Loucy (cell line): ENCODE results near the gene SRRM4.

Experiments
- H2AFZ ChIP-seq: fragments of 200-600 bp; sonication (generic); 2 replicates; pipeline ENCODE4 v1.6.0; 2016; ENCODE audit warnings: antibody characterized with exemption, mild to moderate bottlenecking, low read length, moderate library complexity
- H3F3A ChIP-seq: fragments of 200-600 bp; 2 replicates; pipeline ENCODE4 v1.6.0; 2016; ENCODE audit warnings: antibody characterized with exemption, low read depth, mild to moderate bottlenecking
- H3K27me3 ChIP-seq: fragments of 200-600 bp; sonication (generic); 2 replicates; pipeline ENCODE4 v1.6.1; 2014; ENCODE audit warnings: low read length, mild to moderate bottlenecking; ENCODE audit not compliant: insufficient read depth, poor library complexity, severe bottlenecking
- H3K36me3 ChIP-seq: fragments of 200-600 bp; sonication (generic); 2 replicates; pipeline ENCODE4 v1.6.1; 2016; ENCODE audit warnings: low read length; ENCODE audit not compliant: insufficient read depth
- H3K4me1 ChIP-seq: fragments of 200-600 bp; sonication (generic); 2 replicates; pipeline ENCODE4 v1.5.1; 2014; ENCODE audit warnings: low read length, mild to moderate bottlenecking; ENCODE audit not compliant: insufficient read depth, poor library complexity, severe bottlenecking
- H3K4me2 ChIP-seq: fragments of 200-600 bp; sonication (generic); 2 replicates; pipeline ENCODE4 v1.6.0; 2014; ENCODE audit warnings: antibody characterized with exemption, low read length, low read depth, mild to moderate bottlenecking; ENCODE audit not compliant: poor library complexity, severe bottlenecking
- H3K4me3 ChIP-seq: fragments of 200-600 bp; sonication (generic); 2 replicates; pipeline ENCODE4 v1.5.1; 2014; ENCODE audit warnings: low read length, mild to moderate bottlenecking, mixed read lengths; ENCODE audit not compliant: poor library complexity, severe bottlenecking
- H3K79me2 ChIP-seq: fragments of 200-600 bp; sonication (generic); 2 replicates; pipeline ENCODE4 v1.6.1; 2014; ENCODE audit warnings: low read length; ENCODE audit not compliant: insufficient read depth
- H3K9ac ChIP-seq: fragments of 200-600 bp; sonication (generic); 2 replicates; pipeline ENCODE4 v1.6.0; 2014; ENCODE audit warnings: mild to moderate bottlenecking, low read depth, low read length, moderate library complexity; ENCODE audit not compliant: poor library complexity, severe bottlenecking
- H3K9me2 ChIP-seq: fragments of 200-600 bp; sonication (generic); replicated peaks from 2 replicates; pipeline ENCODE4 v1.6.1; 2016; ENCODE audit warnings: low read depth, low read length, mixed read lengths
- H3K9me3 ChIP-seq: fragments of 200-600 bp; sonication (generic); 2 replicates; pipeline ENCODE4 v1.6.1; 2014; ENCODE audit warnings: mild to moderate bottlenecking, antibody characterized with exemption, low read length, low read depth; ENCODE audit not compliant: insufficient read depth
- H4K20me1 ChIP-seq: fragments of 200-600 bp; sonication (generic); 2 replicates; pipeline ENCODE4 v1.6.0; 2014; ENCODE audit warnings: antibody characterized with exemption, low read length, mild to moderate bottlenecking; ENCODE audit not compliant: insufficient read depth, poor library complexity, severe bottlenecking
- CTCF ChIP-seq: fragments of 200-600 bp; sonication (generic); conservative IDR thresholded peaks from 2 replicates; pipeline ENCODE4 v1.5.1; 2014; ENCODE audit warnings: mild to moderate bottlenecking, antibody characterized with exemption, low read length
- EZH2phosphoT487 ChIP-seq: fragments of 200-600 bp; IDR thresholded peaks from 2 replicates; pipeline ENCODE4 v1.6.1; 2018; ENCODE audit warnings: antibody characterized with exemption, mild to moderate bottlenecking, moderate library complexity, borderline replicate concordance

SRRM4 gene

GRCh38 chr12:118982984-118983761, 1.8 kb downstream of the SRRM4 start:
- H3K9me2 ChIP-seq, result no peaks in the 10 kb centered on the region
- H3K9ac ChIP-seq, result no peak overlapping the region

GRCh38 chr12:118984161-118984943, 3.0 kb downstream of the SRRM4 start:
- no peaks in the 10 kb centered on the region for H3K27me3 ChIP-seq
- no peaks in the 10 kb centered on the region for H3F3A ChIP-seq
- no peak overlapping the region for H3K4me3 ChIP-seq

More at GRCh38 chr12:118982984-118983761, 1.8 kb downstream of the SRRM4 start:
- Histone ChIP-seq H2AFZ (no peak overlapping the region), H3K4me3 (no peak overlapping the region), H3K27me3 (no peaks in the 10 kb centered on the region), H3K4me2 (no peak overlapping the region), H4K20me1 (no peaks in the 10 kb centered on the region), H3K79me2 (no peaks in the 10 kb centered on the region), H3K4me1 (no peaks in the 10 kb centered on the region), H3K9me3 (no peaks in the 10 kb centered on the region), H3K36me3 (no peaks in the 10 kb centered on the region), H3F3A (no peaks in the 10 kb centered on the region)
- TF ChIP-seq EZH2phosphoT487, result no peak
- no peak for TF ChIP-seq CTCF

GRCh38 chr12:118986050-118986449, 4.7 kb downstream of the SRRM4 start:
- no peaks in the 10 kb centered on the region for H3K9me2 ChIP-seq
- no peaks in the 10 kb centered on the region for H3K27me3 ChIP-seq
- no peak overlapping the region for H3K4me2 ChIP-seq
- H3K9me3 ChIP-seq, result no peaks in the 10 kb centered on the region
- no peaks in the 10 kb centered on the region for H4K20me1 ChIP-seq
- TF ChIP-seq EZH2phosphoT487 (no peak), CTCF (no peak)
- H3K4me3 ChIP-seq, result no peak overlapping the region
- no peak overlapping the region for H3K9ac ChIP-seq
- H2AFZ ChIP-seq, result no peak overlapping the region
- H3K4me1 ChIP-seq, result no peaks in the 10 kb centered on the region
- no peaks in the 10 kb centered on the region for H3F3A ChIP-seq
- H3K36me3 ChIP-seq, result no peaks in the 10 kb centered on the region
- H3K79me2 ChIP-seq, result no peaks in the 10 kb centered on the region

More at GRCh38 chr12:118984161-118984943, 3.0 kb downstream of the SRRM4 start:
- H3K9me2 ChIP-seq, result no peaks in the 10 kb centered on the region
- no peaks in the 10 kb centered on the region for H3K4me1 ChIP-seq
- H3K9me3 ChIP-seq, result no peaks in the 10 kb centered on the region
- TF ChIP-seq EZH2phosphoT487 (no peak), CTCF (no peak)
- no peak overlapping the region for H3K9ac ChIP-seq
- no peaks in the 10 kb centered on the region for H3K79me2 ChIP-seq
- no peaks in the 10 kb centered on the region for H4K20me1 ChIP-seq
- H2AFZ ChIP-seq, result no peak overlapping the region
- no peaks in the 10 kb centered on the region for H3K36me3 ChIP-seq
- H3K4me2 ChIP-seq, result no peak overlapping the region
